T-helper 22 cell (primary cell): ENCODE measurements around the gene SLC6A8.
"Not testable (repeated sequence)": the region's sequence is repeated elsewhere in the genome, so short reads cannot be mapped to it uniquely, and the experiment has no call there.

ENCODE experiments used
- DNase-seq: peaks from one replicate; pipeline ENCODE4 v3.0.0-alpha.2; 2020; ENCODE audit warnings: low read depth

The SLC6A8 gene

GRCh38 chrX:153731845-153732215 lies 44.1 kb downstream of the SLC6A8 start:
- no peak for DNase-seq

GRCh38 chrX:153732401-153732800 lies 44.7 kb downstream of the SLC6A8 start:
- DNase-seq: no peak

GRCh38 chrX:153733651-153734240 lies 46.0 kb downstream of the SLC6A8 start:
- DNase-seq: no peak

- DNase-seq: no peak
Measured at GRCh38 chrX:153734871-153735270, 47.1 kb downstream of the SLC6A8 start.

- no peak for DNase-seq
Measured at GRCh38 chrX:153735274-153735673, 47.5 kb downstream of the SLC6A8 start.

GRCh38 chrX:153736071-153736820 lies 48.5 kb downstream of the SLC6A8 start:
- DNase-seq: no peak

- no peak for DNase-seq
Measured at GRCh38 chrX:153736871-153737441, 49.2 kb downstream of the SLC6A8 start.

- DNase-seq: no peak
Measured at GRCh38 chrX:153738056-153738605, 50.4 kb downstream of the SLC6A8 start.

GRCh38 chrX:153739754-153740486 lies 52.2 kb downstream of the SLC6A8 start:
- DNase-seq: no peak

GRCh38 chrX:153740631-153741222 lies 53.0 kb downstream of the SLC6A8 start:
- no peak for DNase-seq

GRCh38 chrX:153741446-153741845 lies 53.7 kb downstream of the SLC6A8 start:
- no peak for DNase-seq

- DNase-seq: not testable (repeated sequence)
Measured at GRCh38 chrX:153742111-153742510, 54.4 kb downstream of the SLC6A8 start.

- not testable (repeated sequence) for DNase-seq
Measured at GRCh38 chrX:153742796-153743467, 55.2 kb downstream of the SLC6A8 start.

GRCh38 chrX:153743468-153744209 lies 55.9 kb downstream of the SLC6A8 start:
- DNase-seq: not testable (repeated sequence)

- DNase-seq: no peak
Measured at GRCh38 chrX:153744210-153745066, 56.7 kb downstream of the SLC6A8 start.

- not testable (repeated sequence) for DNase-seq
Measured at GRCh38 chrX:153745067-153745433, 57.3 kb downstream of the SLC6A8 start.
